ENCODE data around the gene SLC24A4. TPM values are rescaled to one million over a fixed set of nuclear protein-coding genes. Genes with fewer than 3 reads are reported as not detected.

Gene SLC24A4
- polyA plus RNA-seq, 1 donor (not counting 4 experiments of a cell fraction or from before 2014, with no cell fraction given): 0.10 TPM

DNA sequence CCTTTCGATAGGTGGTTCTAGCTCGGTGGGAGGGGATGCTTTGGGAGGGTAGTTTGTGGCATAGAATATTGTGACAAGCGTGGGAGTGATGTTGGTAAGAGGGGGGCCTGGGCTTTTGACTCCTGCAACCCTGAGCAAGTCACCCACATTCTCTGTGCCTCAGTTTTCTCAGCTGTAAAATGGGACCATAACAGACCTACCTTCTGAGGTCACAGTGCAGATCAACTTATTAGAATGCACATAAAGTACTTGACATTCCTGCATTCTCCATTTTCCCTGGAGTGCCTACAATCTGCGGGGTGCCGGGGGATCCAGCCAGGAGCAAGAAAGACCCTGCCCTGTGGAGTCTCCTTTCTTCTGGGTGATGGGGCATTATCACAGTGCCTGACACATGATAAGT lies 63.2 kb downstream of the SLC24A4 start:
- no peaks in the 10 kb centered on the region for H4K20me1 ChIP-seq (ENCODE audit: control insufficient read depth, extremely low read depth, insufficient read depth, low read length)
- no peak overlapping the region for H3K4me2 ChIP-seq (ENCODE audit: control insufficient read depth, extremely low read depth, insufficient read depth, low read depth, low read length)
- FAIRE-seq: no peak
- H3K27me3 ChIP-seq (ENCODE audit: control insufficient read depth, extremely low read depth, insufficient read depth, low read length): no peaks in the 10 kb centered on the region
- no peaks in the 10 kb centered on the region for H3K79me2 ChIP-seq (ENCODE audit: control insufficient read depth, insufficient read depth, low read length)
- no peaks in the 10 kb centered on the region for H3K9me1 ChIP-seq (ENCODE audit: control insufficient read depth, extremely low read depth, insufficient read depth, low read length)
- H3K9ac ChIP-seq (ENCODE audit: control insufficient read depth, extremely low read depth, insufficient read depth, low read length): no peak overlapping the region
- TF ChIP-seq, protein P1, sequence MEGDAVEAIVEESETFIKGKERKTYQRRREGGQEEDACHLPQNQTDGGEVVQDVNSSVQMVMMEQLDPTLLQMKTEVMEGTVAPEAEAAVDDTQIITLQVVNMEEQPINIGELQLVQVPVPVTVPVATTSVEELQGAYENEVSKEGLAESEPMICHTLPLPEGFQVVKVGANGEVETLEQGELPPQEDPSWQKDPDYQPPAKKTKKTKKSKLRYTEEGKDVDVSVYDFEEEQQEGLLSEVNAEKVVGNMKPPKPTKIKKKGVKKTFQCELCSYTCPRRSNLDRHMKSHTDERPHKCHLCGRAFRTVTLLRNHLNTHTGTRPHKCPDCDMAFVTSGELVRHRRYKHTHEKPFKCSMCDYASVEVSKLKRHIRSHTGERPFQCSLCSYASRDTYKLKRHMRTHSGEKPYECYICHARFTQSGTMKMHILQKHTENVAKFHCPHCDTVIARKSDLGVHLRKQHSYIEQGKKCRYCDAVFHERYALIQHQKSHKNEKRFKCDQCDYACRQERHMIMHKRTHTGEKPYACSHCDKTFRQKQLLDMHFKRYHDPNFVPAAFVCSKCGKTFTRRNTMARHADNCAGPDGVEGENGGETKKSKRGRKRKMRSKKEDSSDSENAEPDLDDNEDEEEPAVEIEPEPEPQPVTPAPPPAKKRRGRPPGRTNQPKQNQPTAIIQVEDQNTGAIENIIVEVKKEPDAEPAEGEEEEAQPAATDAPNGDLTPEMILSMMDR (optimal IDR thresholded peaks at IDR 0.05 in 1 of 3, IDR thresholded peaks at IDR 0.05 in 1 of 3, conservative IDR thresholded peaks at IDR 0.05 in 1 of 3; ENCODE audit: extremely low read depth in 1 of 3, insufficient read depth in 2 of 3, low read length in 3 of 3): no peak
- TF ChIP-seq EZH2 (IDR thresholded peaks at IDR 0.05; ENCODE audit: low read length): no peak
- H3K27ac ChIP-seq (ENCODE audit: control insufficient read depth, insufficient read depth, low read length): no peak overlapping the region
- no peaks in the 10 kb centered on the region for H3K4me1 ChIP-seq (ENCODE audit: control insufficient read depth, extremely low read depth, insufficient read depth, low read length)
- no peaks in the 10 kb centered on the region for H3K9me3 ChIP-seq (ENCODE audit: control insufficient read depth, low read depth, low read length)
- no peak for DNase-seq (ENCODE audit: low read depth, low spot score)
- no peaks in the 10 kb centered on the region for H3K36me3 ChIP-seq (ENCODE audit: control insufficient read depth in 2 of 2, extremely low read depth in 1 of 2, insufficient read depth in 2 of 2, low read length in 2 of 2)
- H3K4me3 ChIP-seq (ENCODE audit: control insufficient read depth in 2 of 3, extremely low read depth in 1 of 3, insufficient read depth in 2 of 3, low read depth in 1 of 3, low read length in 3 of 3): no peak overlapping the region
- dilution Hi-C loops (cut with MboI; ENCODE audit: extremely low pct_ligation_motif_present, low sequenced_read_pairs): no loop called here
- no peak overlapping the region for H2AFZ ChIP-seq (ENCODE audit: control insufficient read depth, low read length)

DNA sequence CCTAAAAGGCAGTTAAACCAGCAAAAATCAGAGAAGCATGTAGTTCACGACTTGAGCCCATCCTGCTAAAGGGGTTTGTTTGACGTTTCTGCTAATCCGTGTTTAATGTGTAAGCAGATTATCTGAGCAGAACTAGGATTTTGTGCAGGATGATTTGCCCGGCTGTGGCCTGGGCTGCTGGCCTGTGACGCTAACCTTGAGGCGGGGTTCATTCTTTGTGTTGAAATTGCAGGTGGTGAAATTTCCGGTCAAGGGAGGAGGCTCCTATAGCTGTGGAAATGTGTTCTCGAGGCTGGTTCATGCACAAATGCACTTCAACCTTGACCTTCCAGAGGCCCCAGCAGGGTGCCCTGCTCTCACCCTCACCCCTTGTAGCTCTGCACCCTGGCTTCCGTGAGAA lies 63.7 kb downstream of the SLC24A4 start:
- no peak for FAIRE-seq
- H3K4me3 ChIP-seq (ENCODE audit: control insufficient read depth in 2 of 3, extremely low read depth in 1 of 3, insufficient read depth in 2 of 3, low read depth in 1 of 3, low read length in 3 of 3): no peak overlapping the region
- no peak overlapping the region for H3K27ac ChIP-seq (ENCODE audit: control insufficient read depth, insufficient read depth, low read length)
- H3K9ac ChIP-seq (ENCODE audit: control insufficient read depth, extremely low read depth, insufficient read depth, low read length): no peak overlapping the region
- no peaks in the 10 kb centered on the region for H3K9me1 ChIP-seq (ENCODE audit: control insufficient read depth, extremely low read depth, insufficient read depth, low read length)
- no peaks in the 10 kb centered on the region for H3K4me1 ChIP-seq (ENCODE audit: control insufficient read depth, extremely low read depth, insufficient read depth, low read length)
- no peak overlapping the region for H2AFZ ChIP-seq (ENCODE audit: control insufficient read depth, low read length)
- no peaks in the 10 kb centered on the region for H3K27me3 ChIP-seq (ENCODE audit: control insufficient read depth, extremely low read depth, insufficient read depth, low read length)
- TF ChIP-seq, protein P1 (optimal IDR thresholded peaks at IDR 0.05 in 1 of 3, IDR thresholded peaks at IDR 0.05 in 1 of 3, conservative IDR thresholded peaks at IDR 0.05 in 1 of 3; ENCODE audit: extremely low read depth in 1 of 3, insufficient read depth in 2 of 3, low read length in 3 of 3): no peak
- TF ChIP-seq EZH2 (IDR thresholded peaks at IDR 0.05; ENCODE audit: low read length): no peak
- no peaks in the 10 kb centered on the region for H3K36me3 ChIP-seq (ENCODE audit: control insufficient read depth in 2 of 2, extremely low read depth in 1 of 2, insufficient read depth in 2 of 2, low read length in 2 of 2)
- dilution Hi-C loops (cut with MboI; ENCODE audit: extremely low pct_ligation_motif_present, low sequenced_read_pairs): no loop called here
- no peaks in the 10 kb centered on the region for H3K79me2 ChIP-seq (ENCODE audit: control insufficient read depth, insufficient read depth, low read length)
- DNase-seq (ENCODE audit: low read depth, low spot score): no peak
- H3K4me2 ChIP-seq (ENCODE audit: control insufficient read depth, extremely low read depth, insufficient read depth, low read depth, low read length): no peak overlapping the region
- no peaks in the 10 kb centered on the region for H3K9me3 ChIP-seq (ENCODE audit: control insufficient read depth, low read depth, low read length)
- H4K20me1 ChIP-seq (ENCODE audit: control insufficient read depth, extremely low read depth, insufficient read depth, low read length): no peaks in the 10 kb centered on the region
